Stimulated activated memory B cell treated with anti-CD40 and anti-IgM and Interleukin-4, amounts not matched to agents 10 μg/mL and 1 μg/mL and 100 μg/mL, for 72 hours (primary cell): ENCODE results near the gene TECPR1.

Source experiments
- ATAC-seq: fragments of 150-1000 bp; cut with Tn5 transposase; 2 replicates; pipeline ENCODE4 v1.10.0; 2021
- H3K27ac Mint-ChIP-seq: one replicate; pipeline ENCODE4 v1.8.0; 2022; ENCODE audit warnings: mild to moderate bottlenecking, mixed read lengths
- H3K27me3 Mint-ChIP-seq: one replicate; pipeline ENCODE4 v1.8.0; 2022; ENCODE audit warnings: mixed read lengths
- H3K36me3 Mint-ChIP-seq: one replicate; pipeline ENCODE4 v1.8.0; 2022; ENCODE audit warnings: mixed read lengths
- H3K4me1 Mint-ChIP-seq: one replicate; pipeline ENCODE4 v1.8.0; 2022; ENCODE audit warnings: mixed read lengths
- H3K4me3 Mint-ChIP-seq: one replicate; pipeline ENCODE4 v1.8.0; 2022; ENCODE audit warnings: mild to moderate bottlenecking, moderate library complexity, mixed read lengths
- H3K9me3 Mint-ChIP-seq: one replicate; pipeline ENCODE4 v1.8.0; 2022; ENCODE audit warnings: mixed read lengths

The TECPR1 gene

GRCh38 chr7:98251601-98252424, at the start of gene TECPR1:
TSS of gene TECPR1 (minus strand) at chr7:98252232. CDS start at chr7:98246146, 6,086 bp downstream.
- Mint-ChIP-seq H3K36me3 (peaks cover 26% of the 10 kb centered on the region), H3K27ac (peak within 1 kb of the TSS; percentile 77), H3K27me3 (no peaks in the 10 kb centered on the region), H3K4me1 (peaks cover 50% of the 10 kb centered on the region), H3K9me3 (no peaks in the 10 kb centered on the region), H3K4me3 (peak within 1 kb of the TSS; percentile 98)
- peak; percentile 100 for ATAC-seq

- ATAC-seq, result no peak
- Mint-ChIP-seq H3K36me3 (peaks cover 18% of the 10 kb centered on the region), H3K27me3 (no peaks in the 10 kb centered on the region), H3K27ac (no peak overlapping the region), H3K9me3 (no peaks in the 10 kb centered on the region), H3K4me3 (no peak overlapping the region), H3K4me1 (no peaks in the 10 kb centered on the region)
These were observed 48.8 kb upstream of the TECPR1 start for GRCh38 chr7:98300595-98301372.

GRCh38 chr7:98297626-98298286, 45.7 kb upstream of the TECPR1 start:
- Mint-ChIP-seq H3K27me3 (no peaks in the 10 kb centered on the region), H3K4me1 (no peaks in the 10 kb centered on the region), H3K27ac (no peak overlapping the region), H3K36me3 (peaks cover 16% of the 10 kb centered on the region), H3K4me3 (no peak overlapping the region), H3K9me3 (no peaks in the 10 kb centered on the region)
- no peak for ATAC-seq

- no peaks in the 10 kb centered on the region for H3K9me3 Mint-ChIP-seq
- no peak overlapping the region for H3K27ac Mint-ChIP-seq
- no peaks in the 10 kb centered on the region for H3K27me3 Mint-ChIP-seq
- ATAC-seq, result no peak
- H3K4me1 Mint-ChIP-seq, result no peaks in the 10 kb centered on the region
- H3K36me3 Mint-ChIP-seq, result peaks cover 25% of the 10 kb centered on the region
- no peak overlapping the region for H3K4me3 Mint-ChIP-seq
These were observed 44.8 kb upstream of the TECPR1 start for GRCh38 chr7:98296833-98297232.

GRCh38 chr7:98295467-98296192, 43.6 kb upstream of the TECPR1 start:
- Mint-ChIP-seq H3K4me3 (no peak overlapping the region), H3K27ac (no peak overlapping the region), H3K27me3 (no peaks in the 10 kb centered on the region), H3K9me3 (no peaks in the 10 kb centered on the region), H3K4me1 (no peaks in the 10 kb centered on the region), H3K36me3 (peaks cover 25% of the 10 kb centered on the region)
- no peak for ATAC-seq

GRCh38 chr7:98294798-98295382, 42.9 kb upstream of the TECPR1 start:
- no peaks in the 10 kb centered on the region for H3K27me3 Mint-ChIP-seq
- no peak overlapping the region for H3K4me3 Mint-ChIP-seq
- no peak overlapping the region for H3K27ac Mint-ChIP-seq
- H3K4me1 Mint-ChIP-seq, result no peaks in the 10 kb centered on the region
- no peaks in the 10 kb centered on the region for H3K9me3 Mint-ChIP-seq
- peaks cover 21% of the 10 kb centered on the region for H3K36me3 Mint-ChIP-seq
- peak; percentile 61 for ATAC-seq

GRCh38 chr7:98294326-98294725, 42.3 kb upstream of the TECPR1 start:
- H3K27me3 Mint-ChIP-seq, result no peaks in the 10 kb centered on the region
- H3K9me3 Mint-ChIP-seq, result no peaks in the 10 kb centered on the region

GRCh38 chr7:98293746-98294145, 41.7 kb upstream of the TECPR1 start:
- no peak overlapping the region for H3K27ac Mint-ChIP-seq

More at GRCh38 chr7:98294326-98294725, 42.3 kb upstream of the TECPR1 start:
- Mint-ChIP-seq H3K36me3 (peaks cover 21% of the 10 kb centered on the region), H3K4me3 (no peak overlapping the region), H3K4me1 (no peaks in the 10 kb centered on the region), H3K27ac (no peak overlapping the region)
- no peak for ATAC-seq

GRCh38 chr7:98293265-98293664, 41.2 kb upstream of the TECPR1 start:
- ATAC-seq, result no peak
- H3K27ac Mint-ChIP-seq, result no peak overlapping the region

More at GRCh38 chr7:98293746-98294145, 41.7 kb upstream of the TECPR1 start:
- Mint-ChIP-seq H3K9me3 (no peaks in the 10 kb centered on the region), H3K36me3 (peaks cover 21% of the 10 kb centered on the region), H3K4me3 (no peak overlapping the region), H3K27me3 (no peaks in the 10 kb centered on the region), H3K4me1 (no peaks in the 10 kb centered on the region)
- ATAC-seq, result no peak

GRCh38 chr7:98291717-98292116, 39.7 kb upstream of the TECPR1 start:
- Mint-ChIP-seq H3K9me3 (no peaks in the 10 kb centered on the region), H3K27me3 (no peaks in the 10 kb centered on the region), H3K36me3 (peaks cover 23% of the 10 kb centered on the region), H3K4me3 (no peak overlapping the region), H3K4me1 (peaks cover 8% of the 10 kb centered on the region), H3K27ac (no peak overlapping the region)
- ATAC-seq, result no peak

More at GRCh38 chr7:98293265-98293664, 41.2 kb upstream of the TECPR1 start:
- Mint-ChIP-seq H3K27me3 (no peaks in the 10 kb centered on the region), H3K36me3 (peaks cover 21% of the 10 kb centered on the region), H3K4me3 (no peak overlapping the region), H3K4me1 (no peaks in the 10 kb centered on the region), H3K9me3 (no peaks in the 10 kb centered on the region)

- ATAC-seq, result no peak
- Mint-ChIP-seq H3K36me3 (peaks cover 24% of the 10 kb centered on the region), H3K9me3 (no peaks in the 10 kb centered on the region), H3K4me3 (no peak overlapping the region), H3K4me1 (peaks cover 22% of the 10 kb centered on the region), H3K27ac (no peak overlapping the region), H3K27me3 (no peaks in the 10 kb centered on the region)
These were observed 37.4 kb upstream of the TECPR1 start for GRCh38 chr7:98289333-98289875.

GRCh38 chr7:98288064-98288823, 36.2 kb upstream of the TECPR1 start:
- no peak for ATAC-seq
- Mint-ChIP-seq H3K4me3 (no peak overlapping the region), H3K27ac (no peak overlapping the region), H3K4me1 (peaks cover 33% of the 10 kb centered on the region), H3K9me3 (no peaks in the 10 kb centered on the region), H3K27me3 (no peaks in the 10 kb centered on the region), H3K36me3 (peaks cover 31% of the 10 kb centered on the region)

- H3K36me3 Mint-ChIP-seq, result peaks cover 35% of the 10 kb centered on the region
- no peak overlapping the region for H3K4me3 Mint-ChIP-seq
- peak; percentile 34 for ATAC-seq
- peaks cover 40% of the 10 kb centered on the region for H3K4me1 Mint-ChIP-seq
- no peaks in the 10 kb centered on the region for H3K27me3 Mint-ChIP-seq
- no peak overlapping the region for H3K27ac Mint-ChIP-seq
- no peaks in the 10 kb centered on the region for H3K9me3 Mint-ChIP-seq
These were observed 35.5 kb upstream of the TECPR1 start for GRCh38 chr7:98287486-98287959.
